Liver (tissue), 9 donors: ENCODE results near the gene DTD1. TPM values are rescaled to one million over a fixed set of nuclear protein-coding genes. Genes with fewer than 3 reads are reported as not detected.

Experiments
- DNase-seq: peaks from one replicate; pipeline ENCODE4 v3.0.0-alpha.2; 2017; ENCODE audit warnings: low spot score
- H3K27ac ChIP-seq, 2 donors: one replicate each; pipeline ENCODE4 v1.7.0; 2013; ENCODE audit warnings: inconsistent platforms in 2 of 2, low read length in 2 of 2, control low read depth in 1 of 2, low read depth in 1 of 2, mild to moderate bottlenecking in 1 of 2
- H3K27me3 ChIP-seq, 4 donors: one replicate each; pipeline versions ENCODE4 v1.6.1 to v1.7.0; 2013; ENCODE audit warnings: low read length in 3 of 4, inconsistent platforms in 1 of 4, mild to moderate bottlenecking in 1 of 4, moderate library complexity in 1 of 4; ENCODE audit not compliant: control insufficient read depth in 4 of 4, insufficient read depth in 4 of 4
- H3K36me3 ChIP-seq, 4 donors: one replicate each; pipeline versions ENCODE4 v1.6.1 to v1.7.0; 2013; ENCODE audit warnings: low read length in 3 of 4, mild to moderate bottlenecking in 3 of 4, low read depth in 1 of 4, moderate library complexity in 1 of 4; ENCODE audit not compliant: control insufficient read depth in 4 of 4, insufficient read depth in 3 of 4
- H3K4me1 ChIP-seq, 4 donors: one replicate each; pipeline versions ENCODE4 v1.6.1 to v1.7.0; 2013; ENCODE audit warnings: low read length in 3 of 4, mild to moderate bottlenecking in 3 of 4, moderate library complexity in 1 of 4; ENCODE audit not compliant: control insufficient read depth in 4 of 4, insufficient read depth in 4 of 4
- H3K4me3 ChIP-seq, 3 donors: one replicate each; pipeline versions ENCODE4 v1.6.1 to v1.7.0; 2013; ENCODE audit warnings: low read length in 3 of 3, control low read depth in 1 of 3, low read depth in 1 of 3, mild to moderate bottlenecking in 1 of 3
- H3K9ac ChIP-seq, 2 donors: one replicate each; pipeline ENCODE4 v1.7.0; 2013; ENCODE audit warnings: low read length in 2 of 2, mild to moderate bottlenecking in 2 of 2, moderate library complexity in 2 of 2, control low read depth in 1 of 2, low read depth in 1 of 2
- H3K9me3 ChIP-seq, 4 donors: one replicate each; pipeline versions ENCODE4 v1.6.1 to v1.7.0; 2013; ENCODE audit warnings: low read length in 3 of 4; ENCODE audit not compliant: control insufficient read depth in 4 of 4
- ATF3 ChIP-seq: IDR thresholded peaks from 2 replicates; pipeline ENCODE4 v1.6.1; 2016; ENCODE audit warnings: antibody characterized with exemption
- CTCF ChIP-seq: fragments of 150-350 bp; IDR thresholded peaks from 2 replicates; pipeline ENCODE4 v1.5.1; 2017; ENCODE audit warnings: improper control_type of control experiment, low read depth, low read length; ENCODE audit not compliant: missing input control
- EGR1 ChIP-seq, 2 donors: IDR thresholded peaks; 2 replicates each; pipeline ENCODE4 v1.6.1; 2016 to 2018; ENCODE audit warnings: antibody characterized with exemption in 2 of 2, low read depth in 2 of 2
- FOXA1 ChIP-seq: IDR thresholded peaks from 2 replicates; pipeline ENCODE4 v1.6.1; 2016; ENCODE audit warnings: antibody characterized with exemption
- FOXA2 ChIP-seq: IDR thresholded peaks from 2 replicates; pipeline ENCODE4 v1.6.1; 2016; ENCODE audit warnings: antibody characterized with exemption
- GABPA ChIP-seq, 2 donors: IDR thresholded peaks in 1 of 2; conservative IDR thresholded peaks in 1 of 2; 2 replicates each; pipeline ENCODE4 v1.6.1; 2016; ENCODE audit warnings: antibody characterized with exemption in 2 of 2, mild to moderate bottlenecking in 1 of 2, moderate library complexity in 1 of 2
- HNF4A ChIP-seq, 2 donors: conservative IDR thresholded peaks; 2 replicates each; pipeline ENCODE4 v1.6.1; 2016; ENCODE audit warnings: antibody characterized with exemption in 2 of 2, mild to moderate bottlenecking in 2 of 2
- HNF4G ChIP-seq: IDR thresholded peaks from 2 replicates; pipeline ENCODE4 v1.6.1; 2016; ENCODE audit warnings: antibody characterized with exemption
- NR2F2 ChIP-seq: IDR thresholded peaks from 2 replicates; pipeline ENCODE4 v1.6.1; 2016; ENCODE audit warnings: antibody characterized with exemption
- RAD21 ChIP-seq, 2 donors: IDR thresholded peaks; 2 replicates each; pipeline ENCODE4 v1.6.1; 2016; ENCODE audit warnings: antibody characterized with exemption in 2 of 2, mild to moderate bottlenecking in 2 of 2
- REST ChIP-seq: IDR thresholded peaks from 2 replicates; pipeline ENCODE4 v1.6.1; 2016; ENCODE audit warnings: antibody characterized with exemption, mild to moderate bottlenecking
- RXRA ChIP-seq, 2 donors: IDR thresholded peaks; 2 replicates each; pipeline ENCODE4 v1.6.1; 2017 to 2018; ENCODE audit warnings: antibody characterized with exemption in 2 of 2, mild to moderate bottlenecking in 1 of 2
- SP1 ChIP-seq: IDR thresholded peaks from 2 replicates; pipeline ENCODE4 v1.6.1; 2018; ENCODE audit warnings: antibody characterized with exemption, mild to moderate bottlenecking
- TAF1 ChIP-seq: conservative IDR thresholded peaks from 2 replicates; pipeline ENCODE4 v1.6.1; 2016; ENCODE audit warnings: antibody characterized with exemption, mild to moderate bottlenecking
- YY1 ChIP-seq: IDR thresholded peaks from 2 replicates; pipeline ENCODE4 v1.6.1; 2016; ENCODE audit warnings: antibody characterized with exemption, mild to moderate bottlenecking
- WGBS: extraction: QIAGEN DNeasy Blood & Tissue Kit; methylation state at CpG from one replicate; pipeline ENCODE4 v1.1.7; 2013; 5-methylcytosine and 5-hydroxymethylcytosine counted together
- polyA plus RNA-seq, 2 donors: library from polyadenylated mRNA; stranded (reverse) in 1 of 2; unstranded in 1 of 2; fragments of 200-250 nt in 1 of 2; fragments of >200 nt in 1 of 2; fragmentation: Nextera tagmentation in 1 of 2; extraction: Ambion mirVana in 1 of 2; gene quantifications; one replicate each; pipeline versions ENCODE4 v1.2.1 to v1.2.3, GENCODE V29; 2013 to 2015
- total RNA-seq, 2 donors: library from RNA; depleted of rRNA; stranded (reverse); fragments of >200 nt; gene quantifications; one replicate each; pipeline ENCODE4 v1.2.3, GENCODE V29; 2014
- TF ChIP-seq, protein P1 (sequence below): IDR thresholded peaks from 2 replicates; pipeline ENCODE4 v1.6.1; 2016; ENCODE audit warnings: antibody characterized with exemption
- TF ChIP-seq, protein P2 (sequence below): IDR thresholded peaks from 2 replicates; pipeline ENCODE4 v1.6.1; 2016; ENCODE audit warnings: antibody characterized with exemption
- donor health status: healthy.
- donor health status: healthy.
- donor health status: healthy.
- donor health status: healthy.
- donor health status: healthy.

The DTD1 gene
- total and polyA plus RNA-seq, 4 donors, result 7.8 to 11.3 (median 10.1) TPM

GRCh38 chr20:18719426-18719825 is 131.6 kb downstream of the DTD1 start:
- TF ChIP-seq, protein P1, sequence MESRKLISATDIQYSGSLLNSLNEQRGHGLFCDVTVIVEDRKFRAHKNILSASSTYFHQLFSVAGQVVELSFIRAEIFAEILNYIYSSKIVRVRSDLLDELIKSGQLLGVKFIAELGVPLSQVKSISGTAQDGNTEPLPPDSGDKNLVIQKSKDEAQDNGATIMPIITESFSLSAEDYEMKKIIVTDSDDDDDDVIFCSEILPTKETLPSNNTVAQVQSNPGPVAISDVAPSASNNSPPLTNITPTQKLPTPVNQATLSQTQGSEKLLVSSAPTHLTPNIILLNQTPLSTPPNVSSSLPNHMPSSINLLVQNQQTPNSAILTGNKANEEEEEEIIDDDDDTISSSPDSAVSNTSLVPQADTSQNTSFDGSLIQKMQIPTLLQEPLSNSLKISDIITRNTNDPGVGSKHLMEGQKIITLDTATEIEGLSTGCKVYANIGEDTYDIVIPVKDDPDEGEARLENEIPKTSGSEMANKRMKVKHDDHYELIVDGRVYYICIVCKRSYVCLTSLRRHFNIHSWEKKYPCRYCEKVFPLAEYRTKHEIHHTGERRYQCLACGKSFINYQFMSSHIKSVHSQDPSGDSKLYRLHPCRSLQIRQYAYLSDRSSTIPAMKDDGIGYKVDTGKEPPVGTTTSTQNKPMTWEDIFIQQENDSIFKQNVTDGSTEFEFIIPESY, result no peak
- TF ChIP-seq GABPA (IDR thresholded peaks at IDR 0.05 in 1 of 2, conservative IDR thresholded peaks at IDR 0.05 in 1 of 2), result no peak
- no peak for TF ChIP-seq HNF4A (conservative IDR thresholded peaks at IDR 0.05)
- TF ChIP-seq TAF1, result no peak
- no peak for TF ChIP-seq FOXA2
- no peak for TF ChIP-seq NR2F2
- no peak for TF ChIP-seq HNF4G
- TF ChIP-seq RAD21 (IDR thresholded peaks at IDR 0.05), result no peak
- no peak for TF ChIP-seq EGR1 (IDR thresholded peaks at IDR 0.05; ENCODE audit: low read depth in 2 of 2)
- no peak for TF ChIP-seq SP1
- no peak for TF ChIP-seq YY1
- TF ChIP-seq ATF3, result no peak
- TF ChIP-seq REST, result no peak
- no peak for TF ChIP-seq FOXA1
- TF ChIP-seq, protein P2, sequence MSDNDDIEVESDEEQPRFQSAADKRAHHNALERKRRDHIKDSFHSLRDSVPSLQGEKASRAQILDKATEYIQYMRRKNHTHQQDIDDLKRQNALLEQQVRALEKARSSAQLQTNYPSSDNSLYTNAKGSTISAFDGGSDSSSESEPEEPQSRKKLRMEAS, result no peak
- TF ChIP-seq CTCF, result no peak
- Histone ChIP-seq H3K9me3 (no peaks in the 10 kb centered on the region), H3K36me3 (no peaks in the 10 kb centered on the region), H3K27ac (no peak overlapping the region), H3K4me1 (no peaks in the 10 kb centered on the region), H3K9ac (no peak overlapping the region), H3K4me3 (no peak overlapping the region), H3K27me3 (no peaks in the 10 kb centered on the region)
- WGBS, result 93% methylated on average over 3 of the region's 3 CpGs
- DNase-seq, result no peak

DNA sequence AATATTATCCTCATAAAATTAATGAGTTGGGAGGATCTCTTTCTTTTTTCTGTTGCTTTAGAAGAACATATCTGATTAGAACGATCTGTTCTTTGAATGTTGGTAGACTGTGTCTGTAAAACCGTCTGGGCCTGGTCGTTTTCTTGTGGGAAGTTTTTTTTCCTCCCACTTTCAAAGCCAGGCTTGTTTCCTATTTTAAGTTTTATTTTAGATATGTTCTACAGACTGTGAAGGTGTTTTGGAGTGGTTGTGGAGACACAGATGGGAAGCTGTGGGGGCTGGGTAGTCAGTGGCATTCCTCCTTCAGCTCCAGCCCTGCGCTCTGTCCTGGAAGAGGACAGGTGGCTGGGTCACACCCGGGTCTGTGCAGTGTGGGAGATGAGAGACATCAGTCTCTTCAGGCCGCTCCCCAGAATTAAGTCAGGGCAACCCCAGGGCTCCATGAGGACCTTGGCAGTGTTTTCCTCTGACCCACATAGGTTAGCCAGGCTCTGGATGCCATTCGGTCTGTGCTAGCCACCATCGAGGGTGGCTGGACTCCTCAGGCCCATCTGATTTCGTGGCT is 133.8 kb downstream of the DTD1 start:
- no peaks in the 10 kb centered on the region for H3K27me3 ChIP-seq
- WGBS, result 89% methylated on average over 9 of the region's 9 CpGs
- no peak overlapping the region for H3K27ac ChIP-seq
- no peak overlapping the region for H3K4me3 ChIP-seq
- no peak for DNase-seq
- no peaks in the 10 kb centered on the region for H3K4me1 ChIP-seq
- no peak overlapping the region for H3K9ac ChIP-seq
- H3K9me3 ChIP-seq, result no peaks in the 10 kb centered on the region
- TF ChIP-seq SP1 (no peak), FOXA1 (no peak), EGR1 (IDR thresholded peaks at IDR 0.05; ENCODE audit: low read depth in 2 of 2) (no peak), FOXA2 (no peak), HNF4A (conservative IDR thresholded peaks at IDR 0.05) (no peak), NR2F2 (no peak), YY1 (no peak), RXRA (IDR thresholded peaks at IDR 0.05) (no peak), TAF1 (no peak), RAD21 (IDR thresholded peaks at IDR 0.05) (no peak), GABPA (IDR thresholded peaks at IDR 0.05 in 1 of 2, conservative IDR thresholded peaks at IDR 0.05 in 1 of 2) (no peak)
- TF ChIP-seq, protein P1, result no peak
- TF ChIP-seq, protein P2, result no peak
- H3K36me3 ChIP-seq, result no peaks in the 10 kb centered on the region
